Cerebellar cortex (tissue), 1 donor: ENCODE measurements around the gene ROBO1.
"Not testable (repeated sequence)": the region's sequence is repeated elsewhere in the genome, so short reads cannot be mapped to it uniquely, and the experiment has no call there.

Experiments
- DNase-seq: peaks from one replicate; pipeline ENCODE4 v3.0.0-alpha.2; 2015; ENCODE audit warnings: low spot score

Gene ROBO1

DNA sequence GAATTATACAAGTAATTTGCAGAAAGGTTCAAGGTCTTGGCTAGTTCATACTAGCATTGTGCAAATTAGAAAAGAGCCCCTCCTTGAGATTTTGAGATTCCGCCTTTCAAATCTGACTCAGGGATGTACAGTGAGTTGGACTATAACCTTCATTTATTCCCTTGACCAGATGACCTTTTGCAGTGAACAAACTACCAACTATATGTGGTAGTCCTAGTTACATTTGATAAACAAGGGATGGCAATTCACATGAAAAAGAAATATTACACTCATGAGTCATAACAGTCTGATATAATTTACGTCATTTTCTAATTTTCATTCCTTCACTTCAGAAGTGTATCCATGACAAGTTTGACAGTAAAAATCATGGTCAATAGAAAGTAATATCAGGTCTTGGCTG lies 860.4 kb downstream of the ROBO1 start:
- DNase-seq, result no peak

- no peak for DNase-seq
Measured at GRCh38 chr3:78906930-78907329, 860.9 kb downstream of the ROBO1 start.

GRCh38 chr3:78906245-78906644 lies 861.6 kb downstream of the ROBO1 start:
- no peak for DNase-seq

- DNase-seq, result no peak
Measured at GRCh38 chr3:78905700-78906099, 862.1 kb downstream of the ROBO1 start.

DNA sequence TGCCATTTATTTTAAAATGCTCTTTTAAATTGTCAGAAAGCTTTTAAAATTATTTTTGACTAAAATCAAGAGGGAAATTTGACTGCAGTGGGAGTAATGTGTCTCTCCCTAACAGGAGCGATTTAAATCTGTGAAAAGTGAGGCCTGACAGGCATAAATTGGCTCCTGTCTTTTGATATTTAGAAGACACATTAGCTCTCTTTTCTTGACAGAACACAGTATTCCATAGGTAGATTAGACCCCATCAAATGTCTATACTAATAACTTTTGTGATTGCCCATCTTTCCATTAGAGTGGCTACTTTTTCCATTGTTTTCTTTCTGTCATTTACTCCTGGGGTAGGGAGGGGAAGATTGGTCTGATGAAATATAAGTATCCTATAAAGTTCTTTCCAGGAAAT lies 866.3 kb downstream of the ROBO1 start:
- no peak for DNase-seq

GRCh38 chr3:78900880-78901279 lies 866.9 kb downstream of the ROBO1 start:
- DNase-seq, result no peak

DNA sequence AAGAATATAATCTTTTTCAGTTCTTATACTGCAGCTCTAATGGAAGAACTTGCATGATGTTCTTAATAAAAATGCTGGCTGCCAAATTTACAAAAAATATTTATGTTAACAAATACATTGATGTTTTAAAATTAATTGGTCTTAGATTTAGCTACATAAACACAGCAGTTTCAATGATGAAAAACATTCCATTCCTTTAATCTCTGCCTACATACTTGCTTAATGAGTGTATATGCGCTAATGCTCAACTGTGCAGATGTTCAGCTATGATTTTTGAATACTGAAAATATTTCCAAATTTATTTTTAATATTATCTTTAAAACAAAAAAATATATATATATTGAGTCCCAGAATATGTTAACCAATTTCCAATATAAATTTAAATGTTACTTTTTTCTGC lies 867.4 kb downstream of the ROBO1 start:
- DNase-seq, result no peak

GRCh38 chr3:78895528-78895927 lies 872.3 kb downstream of the ROBO1 start:
- no peak for DNase-seq

DNA sequence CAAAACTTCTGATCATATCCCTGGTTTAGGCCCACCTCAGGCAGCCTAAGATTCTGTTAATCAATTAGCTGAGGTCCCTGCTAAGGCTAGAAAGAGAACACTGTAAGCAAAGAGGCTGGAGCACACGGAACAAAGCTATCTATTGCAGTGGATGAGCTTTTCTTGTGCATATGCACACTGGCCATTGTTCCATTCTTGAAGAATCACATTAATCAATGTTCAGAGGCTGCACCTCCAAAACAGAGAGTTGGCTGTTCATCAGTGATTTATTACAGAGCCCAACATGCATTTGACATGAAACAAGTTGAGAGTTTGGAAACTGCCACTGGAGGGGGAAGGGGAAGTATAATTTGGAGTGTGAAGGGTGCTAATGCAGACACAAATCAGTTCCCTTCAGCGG lies 873.0 kb downstream of the ROBO1 start:
- DNase-seq, result no peak

DNA sequence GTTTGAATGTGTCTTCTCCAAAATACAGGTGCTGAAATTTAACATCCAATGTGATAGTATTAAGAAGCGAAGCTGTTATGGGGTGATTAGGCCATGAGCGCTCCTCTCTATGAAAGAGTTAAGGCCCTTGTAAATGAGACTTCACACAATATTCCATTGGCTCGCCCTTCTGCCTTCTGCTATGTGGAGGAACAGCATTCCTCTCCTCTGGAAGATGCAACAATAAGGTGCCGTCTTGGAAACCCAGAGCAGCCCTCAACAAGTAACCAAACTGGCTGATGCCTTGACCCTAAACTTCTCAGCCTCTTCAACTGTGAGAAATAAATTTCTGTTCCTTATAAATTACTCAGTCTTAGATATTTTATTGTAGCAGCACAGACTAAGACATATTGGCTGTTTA lies 874.6 kb downstream of the ROBO1 start:
- DNase-seq, result no peak

DNA sequence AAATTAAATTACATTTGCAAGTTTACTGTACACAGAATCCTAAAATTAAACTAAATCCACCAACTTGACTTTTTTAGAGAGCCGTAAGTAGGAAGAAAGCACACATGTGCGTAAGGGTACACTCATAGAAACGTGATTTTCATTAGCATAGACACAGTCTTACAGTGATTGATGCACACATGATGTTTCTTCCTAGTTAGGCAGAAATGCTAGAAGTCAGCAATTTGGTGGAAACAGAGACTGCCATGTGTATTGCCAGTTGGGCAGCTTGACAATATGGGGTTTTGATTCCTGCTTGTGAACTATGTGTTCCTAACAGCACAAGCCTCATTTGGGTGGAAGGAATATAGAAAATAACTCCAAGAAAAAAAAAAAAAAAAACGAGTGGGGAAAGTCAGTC lies 878.5 kb downstream of the ROBO1 start:
- DNase-seq, result peak; percentile 61

- DNase-seq, result no peak
Measured at GRCh38 chr3:78888635-78889034, 879.2 kb downstream of the ROBO1 start.

DNA sequence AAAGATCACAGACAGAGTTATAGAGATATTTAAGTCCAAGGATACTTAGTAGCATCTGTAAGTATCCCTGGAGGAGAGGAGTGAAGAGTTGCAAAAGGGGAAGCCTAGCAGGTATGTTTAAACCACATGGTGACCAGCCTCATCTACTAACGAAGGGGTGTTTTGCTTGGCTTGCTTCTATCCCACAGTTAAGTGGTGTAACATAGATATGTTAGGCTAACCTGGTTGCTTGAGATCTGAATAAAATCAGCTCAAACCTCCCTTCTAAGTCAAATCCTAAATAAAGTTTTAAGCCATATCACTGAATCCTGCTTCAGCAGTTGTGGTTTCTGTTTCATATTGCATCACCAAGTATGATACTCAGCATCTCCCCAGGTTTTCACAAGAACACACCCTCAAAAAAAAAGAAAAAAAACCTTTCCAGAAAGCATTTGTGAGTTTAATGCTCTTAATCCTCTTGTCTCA lies 880.2 kb downstream of the ROBO1 start:
- no peak for DNase-seq

GRCh38 chr3:78887029-78887428 lies 880.8 kb downstream of the ROBO1 start:
- DNase-seq, result no peak

DNA sequence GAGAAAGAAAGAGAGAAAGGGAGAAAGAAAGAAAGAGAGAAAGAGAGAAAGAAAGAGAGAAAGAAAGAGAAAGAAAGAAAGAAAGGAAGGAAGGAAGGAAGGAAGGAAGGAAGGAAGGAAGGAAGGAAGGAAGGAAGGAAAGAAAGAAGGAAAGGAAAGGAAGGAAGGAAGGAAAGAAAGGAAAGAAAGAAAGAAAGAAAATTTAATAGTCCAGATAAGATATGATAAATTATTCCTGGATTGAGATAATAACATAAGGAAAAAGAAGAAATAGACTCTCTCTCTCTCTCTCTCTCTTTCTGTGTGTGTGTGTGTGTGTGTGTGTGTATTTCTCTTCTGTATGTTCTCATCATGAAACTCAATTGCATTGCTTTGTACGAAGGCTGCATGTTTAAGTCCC lies 883.2 kb downstream of the ROBO1 start:
- DNase-seq, result not testable (repeated sequence)

DNA sequence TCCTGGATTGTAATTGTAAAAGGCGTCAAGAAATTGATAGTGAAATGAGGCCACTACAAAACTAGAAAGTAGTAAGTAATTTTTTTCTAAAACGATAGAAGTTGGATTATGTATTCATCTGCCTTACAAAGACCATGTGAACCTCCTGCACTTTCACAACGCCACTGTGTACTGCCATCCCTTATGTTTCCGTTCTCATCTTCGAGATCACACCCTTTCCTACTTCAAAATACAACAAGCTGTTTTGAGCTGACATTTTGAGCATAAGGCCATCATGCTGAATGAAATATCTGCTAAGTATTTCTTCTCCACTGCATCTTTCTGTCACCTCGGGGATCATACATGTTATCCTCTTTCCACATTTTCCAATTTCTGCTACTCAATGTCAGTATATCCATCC lies 885.5 kb downstream of the ROBO1 start:
- DNase-seq, result no peak

DNA sequence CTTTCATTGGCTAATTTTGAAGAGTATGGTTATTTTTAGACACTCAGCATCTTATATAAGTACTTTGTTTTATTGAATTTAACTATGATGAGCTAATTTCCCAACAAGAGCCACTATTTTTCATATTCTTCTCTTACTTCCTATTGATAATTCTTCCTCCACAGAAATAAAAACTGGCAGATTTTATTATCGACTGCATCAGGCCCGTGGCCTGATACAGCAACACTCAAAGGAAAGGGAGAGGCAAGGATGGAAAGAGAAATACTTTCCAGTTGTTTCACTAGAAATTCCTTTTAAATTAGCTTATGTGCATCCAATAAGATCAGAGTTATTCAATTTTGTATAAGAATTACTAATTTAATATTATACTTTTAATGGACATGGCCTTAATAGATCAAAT lies 886.3 kb downstream of the ROBO1 start:
- DNase-seq, result peak; percentile 9

GRCh38 chr3:78880603-78881461 lies 887.0 kb downstream of the ROBO1 start:
- DNase-seq, result peak; percentile 79

DNA sequence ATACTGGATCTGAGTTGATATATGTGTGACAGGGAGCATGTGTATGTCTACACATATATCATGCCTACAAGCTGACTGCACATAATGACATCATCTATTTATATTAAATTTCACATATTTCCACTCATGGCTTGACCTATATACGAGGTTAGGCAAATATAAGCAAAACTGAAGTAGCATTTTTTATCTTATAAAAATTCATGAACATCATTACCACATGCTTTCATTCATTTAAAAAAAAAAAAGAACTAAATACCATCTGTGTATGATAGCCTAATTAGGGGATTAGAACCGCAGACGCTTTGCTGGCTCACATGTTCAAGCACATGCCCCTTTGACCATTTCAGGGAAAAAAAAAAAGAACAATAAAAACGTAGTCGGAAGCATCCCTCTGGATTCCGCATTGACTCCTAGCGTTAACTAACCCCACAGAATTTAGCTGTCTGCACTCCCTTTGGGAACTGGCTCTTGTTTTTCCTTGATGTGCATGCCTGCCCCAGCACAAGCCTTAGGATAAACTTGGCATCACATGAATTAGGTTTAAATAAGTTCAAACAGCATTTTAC lies 888.4 kb downstream of the ROBO1 start:
- DNase-seq, result no peak

DNA sequence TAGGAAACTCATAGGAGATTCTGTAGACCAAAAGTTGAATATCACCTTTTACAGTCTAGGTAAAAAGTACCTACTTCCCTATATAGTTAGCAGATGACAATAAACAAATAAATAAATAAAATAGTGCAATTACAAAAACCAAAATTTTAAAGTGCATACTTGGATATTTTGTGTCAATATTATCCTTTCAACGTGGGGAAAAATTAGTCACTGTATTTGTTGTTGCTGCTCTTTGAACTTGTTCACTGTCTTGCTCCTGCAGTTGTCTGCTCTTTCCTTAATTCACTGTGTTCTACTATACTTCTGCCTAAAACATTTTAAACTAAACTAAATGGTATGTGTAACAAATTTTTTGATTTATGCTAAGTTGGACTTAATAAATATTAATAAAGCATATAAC lies 889.0 kb downstream of the ROBO1 start:
- no peak for DNase-seq

GRCh38 chr3:78878011-78878410 lies 889.8 kb downstream of the ROBO1 start:
- no peak for DNase-seq

DNA sequence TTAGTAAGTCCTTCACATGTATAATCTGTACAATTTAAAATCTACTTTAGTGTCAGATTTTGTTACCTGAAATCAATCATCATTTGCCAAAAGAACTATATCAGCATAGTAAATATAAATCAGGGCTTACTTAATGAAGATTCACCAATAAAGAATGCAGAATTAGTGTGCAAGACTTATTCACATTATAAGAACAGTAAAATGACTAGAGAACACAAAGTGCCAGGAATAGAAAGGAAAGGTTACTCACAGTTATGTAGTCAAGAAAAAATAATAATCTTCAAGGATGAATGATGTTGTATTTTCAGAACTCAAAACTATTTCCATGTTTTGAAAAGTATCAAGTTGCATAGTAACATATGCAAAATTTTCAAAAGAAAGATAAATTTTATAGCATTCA lies 891.9 kb downstream of the ROBO1 start:
- no peak for DNase-seq

DNA sequence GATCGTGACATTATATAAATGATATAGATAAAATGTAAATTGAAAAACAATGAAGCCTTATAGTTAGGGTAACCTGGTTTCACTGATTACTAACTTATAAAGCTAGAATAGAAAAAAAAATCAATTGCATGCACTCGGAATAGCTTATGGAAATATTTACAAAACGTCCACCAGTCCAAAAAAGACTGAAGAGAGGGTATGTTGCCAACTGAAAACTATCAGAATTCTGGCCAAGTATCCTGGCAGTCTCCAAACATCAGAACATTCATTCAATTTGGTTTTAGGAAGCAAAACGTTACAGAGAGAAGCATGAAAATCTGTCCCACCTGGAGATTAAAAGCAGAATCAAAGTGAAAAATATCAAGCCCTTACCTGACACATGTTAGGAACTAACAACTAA lies 892.4 kb downstream of the ROBO1 start:
- DNase-seq, result no peak

DNA sequence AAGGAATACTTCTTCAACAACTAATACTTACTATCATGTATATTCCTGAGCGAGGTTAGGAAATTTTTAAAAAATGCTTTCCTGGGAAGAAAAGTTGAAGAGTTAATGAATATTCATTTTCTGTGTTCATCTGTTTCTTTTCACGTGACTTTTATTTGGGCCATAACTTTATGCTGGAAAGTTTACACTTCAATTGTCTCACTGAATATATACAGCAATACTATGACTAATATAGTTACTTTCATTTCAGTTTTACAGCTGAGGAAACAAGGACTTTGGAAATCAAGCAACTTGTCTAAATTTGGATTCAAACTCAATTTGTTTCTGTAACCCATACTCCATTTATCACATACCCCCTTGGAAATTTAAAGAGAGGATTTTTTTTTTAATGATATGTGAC lies 894.2 kb downstream of the ROBO1 start:
- DNase-seq, result no peak
